Colon (tissue), 2 donors: ENCODE measurements around the gene TRPV3.
"Not testable (repeated sequence)": the region's sequence is repeated elsewhere in the genome, so short reads cannot be mapped to it uniquely, and the experiment has no call there.

Experiments used
- FAIRE-seq: peaks from 2 replicates; lab custom pipeline; 2012; peaks lifted over from hg19 to GRCh38; lab: Jason Lieb, UNC
- donor health status: control.
- donor health status: control.

Gene TRPV3

GRCh38 chr17:3472137-3472536, 85.5 kb downstream of the TRPV3 start:
- FAIRE-seq, result no peak

- no peak for FAIRE-seq
These were observed 86.0 kb downstream of the TRPV3 start, which contains the start of gene SPATA22 for GRCh38 chr17:3471599-3471998. SPATA22 (minus strand) TSS chr17:3471819; CDS start chr17:3469325, 2,494 bp downstream.

- FAIRE-seq, result no peak
These were observed 88.1 kb downstream of the TRPV3 start for GRCh38 chr17:3469529-3469928.

- not testable (repeated sequence) for FAIRE-seq
These were observed 91.3 kb downstream of the TRPV3 start for GRCh38 chr17:3466355-3466754.
